ENCODE measurements around the gene NEUROG1.

NEUROG1 gene

GRCh38 chr5:135584918-135585317, 49.2 kb upstream of the NEUROG1 start:
- Histone ChIP-seq H3K36me3 (ENCODE audit: control insufficient read depth in 2 of 2, insufficient read depth in 1 of 2, low read length in 2 of 2) (no peaks in the 10 kb centered on the region), H3K27ac (ENCODE audit: extremely low read depth, low read depth, low read length) (no peak overlapping the region), H3K4me1 (ENCODE audit: control insufficient read depth, insufficient read depth, low read length) (no peaks in the 10 kb centered on the region), H3K4me3 (ENCODE audit: low read depth, low read length) (no peak overlapping the region), H3K9me3 (ENCODE audit: control insufficient read depth, insufficient read depth, low read depth, low read length) (no peaks in the 10 kb centered on the region)
- ChIA-PET CTCF (interaction anchor here (0.8 to 3.3 kb wide), 2 partner anchors 19 to 96 kb away, joined by 3 to 15 read pairs; no protein-coding TSS in a partner anchor), POLR2A (no interaction called here)
- no peak for TF ChIP-seq TCF7L2 (IDR thresholded peaks at IDR 0.05; ENCODE audit: borderline replicate concordance, low read depth, low read length)
- no peak for TF ChIP-seq ZNF624 (tag by site-specific recombination; IDR thresholded peaks at IDR 0.05)
- TF ChIP-seq ZSCAN23 (tag by site-specific recombination; IDR thresholded peaks at IDR 0.05) = no peak
- no peak for TF ChIP-seq ZNF423 (tag by site-specific recombination; IDR thresholded peaks at IDR 0.05)
- TF ChIP-seq ZNF548 (tag by site-specific recombination; IDR thresholded peaks at IDR 0.05) = no peak
- no peak for TF ChIP-seq ZNF146 (tag by site-specific recombination; IDR thresholded peaks at IDR 0.05)
- TF ChIP-seq HOXD13 (CRISPR knock-in tag; IDR thresholded peaks at IDR 0.05; ENCODE audit: borderline replicate concordance) = no peak
- no peak for TF ChIP-seq ZNF792 (tag by site-specific recombination; IDR thresholded peaks at IDR 0.05)
- no peak for TF ChIP-seq ZNF677 (tag by site-specific recombination; IDR thresholded peaks at IDR 0.05)
- TF ChIP-seq ZNF138 (tag by site-specific recombination; IDR thresholded peaks at IDR 0.05; ENCODE audit: borderline replicate concordance) = no peak
- TF ChIP-seq MZF1 (tag by site-specific recombination; IDR thresholded peaks at IDR 0.05; ENCODE audit: borderline replicate concordance) = no peak
- no peak for TF ChIP-seq ZSCAN16 (tag by site-specific recombination; IDR thresholded peaks at IDR 0.05)
- no peak for TF ChIP-seq ZNF555 (tag by site-specific recombination; conservative IDR thresholded peaks at IDR 0.05)
- no peak for TF ChIP-seq ZSCAN30 (tag by site-specific recombination; IDR thresholded peaks at IDR 0.05)
- no peak for TF ChIP-seq ZNF571 (tag by site-specific recombination; IDR thresholded peaks at IDR 0.05)
- TF ChIP-seq BCL11B (tag by site-specific recombination; IDR thresholded peaks at IDR 0.05; ENCODE audit: low read depth) = no peak
- TF ChIP-seq ZNF48 (tag by site-specific recombination; IDR thresholded peaks at IDR 0.05) = no peak
- TF ChIP-seq ZNF791 (tag by site-specific recombination; IDR thresholded peaks at IDR 0.05) = no peak

DNA sequence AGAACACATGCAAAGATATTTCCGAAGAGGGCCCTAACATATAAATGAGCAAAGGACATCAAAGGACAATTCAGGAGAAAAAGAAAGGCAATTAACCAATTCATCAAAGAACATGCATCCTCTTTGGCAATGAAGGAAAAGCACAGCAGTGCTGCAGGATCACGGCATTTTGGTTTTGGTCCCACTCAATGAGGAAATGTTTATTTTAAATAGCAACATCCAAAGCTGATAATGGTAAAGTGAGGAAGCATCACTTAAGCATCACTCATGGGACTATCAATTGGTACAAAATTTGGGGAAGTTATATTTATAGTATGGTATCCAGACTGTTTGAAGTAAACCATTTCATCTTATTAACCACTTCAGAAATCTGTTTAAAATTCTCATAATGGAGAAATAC, 48.5 kb upstream of the NEUROG1 start:
- Histone ChIP-seq H3K9me3 (ENCODE audit: control insufficient read depth, insufficient read depth, low read depth, low read length) (no peaks in the 10 kb centered on the region), H3K4me1 (ENCODE audit: control insufficient read depth, insufficient read depth, low read length) (no peaks in the 10 kb centered on the region), H3K27ac (ENCODE audit: extremely low read depth, low read depth, low read length) (no peak overlapping the region), H3K4me3 (ENCODE audit: low read depth, low read length) (no peak overlapping the region), H3K36me3 (ENCODE audit: control insufficient read depth in 2 of 2, insufficient read depth in 1 of 2, low read length in 2 of 2) (no peaks in the 10 kb centered on the region)
- ChIA-PET POLR2A (no interaction called here), CTCF (interaction anchor here (0.8 to 3.3 kb wide), 2 partner anchors 18 to 96 kb away, joined by 3 to 15 read pairs; no protein-coding TSS in a partner anchor)
- no peak for TF ChIP-seq ZNF792 (tag by site-specific recombination; IDR thresholded peaks at IDR 0.05)
- no peak for TF ChIP-seq YY1 (tag by site-specific recombination; IDR thresholded peaks at IDR 0.05)
- no peak for TF ChIP-seq WT1 (tag by site-specific recombination; IDR thresholded peaks at IDR 0.05)
- no peak for TF ChIP-seq ZNF184 (tag by site-specific recombination; IDR thresholded peaks at IDR 0.05)
- no peak for TF ChIP-seq ZNF133 (tag by site-specific recombination; IDR thresholded peaks at IDR 0.05)
- TF ChIP-seq, protein P1, sequence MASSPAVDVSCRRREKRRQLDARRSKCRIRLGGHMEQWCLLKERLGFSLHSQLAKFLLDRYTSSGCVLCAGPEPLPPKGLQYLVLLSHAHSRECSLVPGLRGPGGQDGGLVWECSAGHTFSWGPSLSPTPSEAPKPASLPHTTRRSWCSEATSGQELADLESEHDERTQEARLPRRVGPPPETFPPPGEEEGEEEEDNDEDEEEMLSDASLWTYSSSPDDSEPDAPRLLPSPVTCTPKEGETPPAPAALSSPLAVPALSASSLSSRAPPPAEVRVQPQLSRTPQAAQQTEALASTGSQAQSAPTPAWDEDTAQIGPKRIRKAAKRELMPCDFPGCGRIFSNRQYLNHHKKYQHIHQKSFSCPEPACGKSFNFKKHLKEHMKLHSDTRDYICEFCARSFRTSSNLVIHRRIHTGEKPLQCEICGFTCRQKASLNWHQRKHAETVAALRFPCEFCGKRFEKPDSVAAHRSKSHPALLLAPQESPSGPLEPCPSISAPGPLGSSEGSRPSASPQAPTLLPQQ (tag by site-specific recombination; IDR thresholded peaks at IDR 0.05) = no peak
- TF ChIP-seq ZNF19 (tag by site-specific recombination; IDR thresholded peaks at IDR 0.05; ENCODE audit: low read depth) = no peak
- no peak for TF ChIP-seq ZNF473 (tag by site-specific recombination; IDR thresholded peaks at IDR 0.05)
- no peak for TF ChIP-seq ZNF830 (tag by site-specific recombination; IDR thresholded peaks at IDR 0.05; ENCODE audit: low read depth)
- TF ChIP-seq KLF8 (tag by site-specific recombination; IDR thresholded peaks at IDR 0.05) = no peak
- TF ChIP-seq ZNF416 (tag by site-specific recombination; IDR thresholded peaks at IDR 0.05) = no peak
- TF ChIP-seq ZNF121 (tag by site-specific recombination; IDR thresholded peaks at IDR 0.05) = no peak
- TF ChIP-seq ZNF169 (tag by site-specific recombination; IDR thresholded peaks at IDR 0.05) = no peak
- TF ChIP-seq ZNF280D (tag by site-specific recombination; IDR thresholded peaks at IDR 0.05) = no peak
- TF ChIP-seq ZNF202 (tag by site-specific recombination; IDR thresholded peaks at IDR 0.05; ENCODE audit: borderline replicate concordance) = no peak
- TF ChIP-seq, protein P2, sequence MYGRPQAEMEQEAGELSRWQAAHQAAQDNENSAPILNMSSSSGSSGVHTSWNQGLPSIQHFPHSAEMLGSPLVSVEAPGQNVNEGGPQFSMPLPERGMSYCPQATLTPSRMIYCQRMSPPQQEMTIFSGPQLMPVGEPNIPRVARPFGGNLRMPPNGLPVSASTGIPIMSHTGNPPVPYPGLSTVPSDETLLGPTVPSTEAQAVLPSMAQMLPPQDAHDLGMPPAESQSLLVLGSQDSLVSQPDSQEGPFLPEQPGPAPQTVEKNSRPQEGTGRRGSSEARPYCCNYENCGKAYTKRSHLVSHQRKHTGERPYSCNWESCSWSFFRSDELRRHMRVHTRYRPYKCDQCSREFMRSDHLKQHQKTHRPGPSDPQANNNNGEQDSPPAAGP (tag by site-specific recombination; IDR thresholded peaks at IDR 0.05) = no peak
- TF ChIP-seq ZNF404 (tag by site-specific recombination; IDR thresholded peaks at IDR 0.05) = no peak
- TF ChIP-seq ZNF433 (tag by site-specific recombination; IDR thresholded peaks at IDR 0.05; ENCODE audit: low read depth) = no peak

All from HEK293 (cell line).